ENCODE data around the gene SYNPR. TPM values are rescaled to one million over a fixed set of nuclear protein-coding genes. Genes with fewer than 3 reads are reported as not detected.
A peak's percentile ranks its signal among the peaks of the same experiment; 100 is the strongest.

The SYNPR gene
- total RNA-seq, 1 donor from 2014 or later = 0.27 TPM

GRCh38 chr3:63513791-63514190 lies 235.7 kb downstream of the SYNPR start:
- Histone ChIP-seq H3K4me2 (ENCODE audit: low read length) (no peak overlapping the region), H3K4me1 (ENCODE audit: insufficient read depth, low read length) (no peaks in the 10 kb centered on the region), H3K79me2 (ENCODE audit: insufficient read depth, low read length) (no peaks in the 10 kb centered on the region), H3K27ac (ENCODE audit: low read depth, low read length) (no peak overlapping the region), H4K20me1 (ENCODE audit: insufficient read depth, low read length) (no peaks in the 10 kb centered on the region), H2AFZ (ENCODE audit: low read depth, low read length) (no peak overlapping the region), H3K36me3 (ENCODE audit: insufficient read depth, low read length) (no peaks in the 10 kb centered on the region), H3K27me3 (ENCODE audit: insufficient read depth, low read length) (peaks cover 2% of the 10 kb centered on the region), H3K4me3 (ENCODE audit: insufficient read depth, low read depth, low read length) (no peak overlapping the region), H3K9ac (ENCODE audit: low read length) (no peak overlapping the region), H3K9me3 (ENCODE audit: insufficient read depth, low read depth, low read length) (no peaks in the 10 kb centered on the region)
- no peak overlapping the region for H3K27ac Mint-ChIP-seq (ENCODE audit: unreplicated experiment)
- TF ChIP-seq EZH2 (IDR thresholded peaks at IDR 0.05; ENCODE audit: insufficient read depth, low read length) (no peak), CTCF (IDR thresholded peaks at IDR 0.05; ENCODE audit: insufficient read depth, low read depth, low read length) (no peak)
- FAIRE-seq (no peak), DNase-seq (ENCODE audit: low read depth) (no peak)
- H3K4me1 Mint-ChIP-seq (ENCODE audit: low read depth, unreplicated experiment) = no peaks in the 10 kb centered on the region
- no peaks in the 10 kb centered on the region for H3K9me3 Mint-ChIP-seq (ENCODE audit: unreplicated experiment)
- peaks cover 2% of the 10 kb centered on the region for H3K27me3 Mint-ChIP-seq (ENCODE audit: low read depth, unreplicated experiment)
- H3K36me3 Mint-ChIP-seq (ENCODE audit: low read depth, unreplicated experiment) = no peaks in the 10 kb centered on the region
- no peak overlapping the region for H3K4me3 Mint-ChIP-seq (ENCODE audit: unreplicated experiment)

- Mint-ChIP-seq H3K4me3 (ENCODE audit: unreplicated experiment) (no peak overlapping the region), H3K27ac (ENCODE audit: unreplicated experiment) (no peak overlapping the region), H3K27me3 (ENCODE audit: low read depth, unreplicated experiment) (peaks cover 2% of the 10 kb centered on the region), H3K4me1 (ENCODE audit: low read depth, unreplicated experiment) (no peaks in the 10 kb centered on the region), H3K9me3 (ENCODE audit: unreplicated experiment) (no peaks in the 10 kb centered on the region), H3K36me3 (ENCODE audit: low read depth, unreplicated experiment) (no peaks in the 10 kb centered on the region)
- DNase-seq (ENCODE audit: low read depth) (no peak), FAIRE-seq (no peak)
- no peak overlapping the region for H3K9ac ChIP-seq (ENCODE audit: low read length)
- no peak overlapping the region for H3K27ac ChIP-seq (ENCODE audit: low read depth, low read length)
- H3K36me3 ChIP-seq (ENCODE audit: insufficient read depth, low read length) = no peaks in the 10 kb centered on the region
- no peak overlapping the region for H2AFZ ChIP-seq (ENCODE audit: low read depth, low read length)
- no peaks in the 10 kb centered on the region for H4K20me1 ChIP-seq (ENCODE audit: insufficient read depth, low read length)
- H3K4me2 ChIP-seq (ENCODE audit: low read length) = no peak overlapping the region
- H3K9me3 ChIP-seq (ENCODE audit: insufficient read depth, low read depth, low read length) = no peaks in the 10 kb centered on the region
- H3K79me2 ChIP-seq (ENCODE audit: insufficient read depth, low read length) = no peaks in the 10 kb centered on the region
- no peak overlapping the region for H3K4me3 ChIP-seq (ENCODE audit: insufficient read depth, low read depth, low read length)
- no peak for TF ChIP-seq CTCF (IDR thresholded peaks at IDR 0.05; ENCODE audit: insufficient read depth, low read depth, low read length)
- TF ChIP-seq EZH2 (IDR thresholded peaks at IDR 0.05; ENCODE audit: insufficient read depth, low read length) = no peak
- H3K4me1 ChIP-seq (ENCODE audit: insufficient read depth, low read length) = no peaks in the 10 kb centered on the region
- H3K27me3 ChIP-seq (ENCODE audit: insufficient read depth, low read length) = peaks cover 2% of the 10 kb centered on the region
Observed at GRCh38 chr3:63514678-63515077, 236.6 kb downstream of the SYNPR start.

- H4K20me1 ChIP-seq (ENCODE audit: insufficient read depth, low read length) = no peaks in the 10 kb centered on the region
- H3K9me3 Mint-ChIP-seq (ENCODE audit: unreplicated experiment) = no peaks in the 10 kb centered on the region
- no peaks in the 10 kb centered on the region for H3K79me2 ChIP-seq (ENCODE audit: insufficient read depth, low read length)
- no peaks in the 10 kb centered on the region for H3K36me3 ChIP-seq (ENCODE audit: insufficient read depth, low read length)
- FAIRE-seq (no peak), DNase-seq (ENCODE audit: low read depth) (peak; percentile 51)
- H3K27ac ChIP-seq (ENCODE audit: low read depth, low read length) = no peak overlapping the region
- H3K4me3 Mint-ChIP-seq (ENCODE audit: unreplicated experiment) = no peak overlapping the region
- H3K9me3 ChIP-seq (ENCODE audit: insufficient read depth, low read depth, low read length) = no peaks in the 10 kb centered on the region
- H3K36me3 Mint-ChIP-seq (ENCODE audit: low read depth, unreplicated experiment) = no peaks in the 10 kb centered on the region
- H3K4me1 Mint-ChIP-seq (ENCODE audit: low read depth, unreplicated experiment) = no peaks in the 10 kb centered on the region
- no peak overlapping the region for H3K4me3 ChIP-seq (ENCODE audit: insufficient read depth, low read depth, low read length)
- H3K27me3 ChIP-seq (ENCODE audit: insufficient read depth, low read length) = no peaks in the 10 kb centered on the region
- no peak overlapping the region for H2AFZ ChIP-seq (ENCODE audit: low read depth, low read length)
- H3K27ac Mint-ChIP-seq (ENCODE audit: unreplicated experiment) = no peak overlapping the region
- H3K4me1 ChIP-seq (ENCODE audit: insufficient read depth, low read length) = no peaks in the 10 kb centered on the region
- TF ChIP-seq EZH2 (IDR thresholded peaks at IDR 0.05; ENCODE audit: insufficient read depth, low read length) (no peak), CTCF (IDR thresholded peaks at IDR 0.05; ENCODE audit: insufficient read depth, low read depth, low read length) (no peak)
- no peak overlapping the region for H3K4me2 ChIP-seq (ENCODE audit: low read length)
- H3K27me3 Mint-ChIP-seq (ENCODE audit: low read depth, unreplicated experiment) = peaks cover under 1% of the 10 kb centered on the region
- no peak overlapping the region for H3K9ac ChIP-seq (ENCODE audit: low read length)
Observed at GRCh38 chr3:63519426-63519825, 241.3 kb downstream of the SYNPR start.
